ENCODE measurements around the gene CAMTA1.

DNA sequence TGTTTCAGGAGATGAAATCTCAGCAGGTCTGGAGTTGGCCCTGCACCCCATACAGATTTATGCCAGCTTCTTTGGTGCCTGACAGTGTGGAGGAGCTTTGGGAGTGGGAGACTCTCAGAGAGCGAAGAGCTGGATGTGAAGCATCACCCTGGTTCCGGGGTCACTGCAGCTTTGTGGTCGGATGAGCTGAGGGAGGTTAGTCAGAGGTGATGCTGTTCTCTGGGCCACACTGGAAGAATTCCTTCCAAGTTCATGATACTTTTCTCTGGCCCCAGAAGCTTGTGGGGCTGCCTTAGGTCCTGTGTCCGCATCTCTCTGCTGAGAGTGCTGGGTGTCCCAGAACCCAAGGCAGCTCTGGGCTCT is 467.8 kb downstream of the CAMTA1 start:
- TF ChIP-seq, protein P1, sequence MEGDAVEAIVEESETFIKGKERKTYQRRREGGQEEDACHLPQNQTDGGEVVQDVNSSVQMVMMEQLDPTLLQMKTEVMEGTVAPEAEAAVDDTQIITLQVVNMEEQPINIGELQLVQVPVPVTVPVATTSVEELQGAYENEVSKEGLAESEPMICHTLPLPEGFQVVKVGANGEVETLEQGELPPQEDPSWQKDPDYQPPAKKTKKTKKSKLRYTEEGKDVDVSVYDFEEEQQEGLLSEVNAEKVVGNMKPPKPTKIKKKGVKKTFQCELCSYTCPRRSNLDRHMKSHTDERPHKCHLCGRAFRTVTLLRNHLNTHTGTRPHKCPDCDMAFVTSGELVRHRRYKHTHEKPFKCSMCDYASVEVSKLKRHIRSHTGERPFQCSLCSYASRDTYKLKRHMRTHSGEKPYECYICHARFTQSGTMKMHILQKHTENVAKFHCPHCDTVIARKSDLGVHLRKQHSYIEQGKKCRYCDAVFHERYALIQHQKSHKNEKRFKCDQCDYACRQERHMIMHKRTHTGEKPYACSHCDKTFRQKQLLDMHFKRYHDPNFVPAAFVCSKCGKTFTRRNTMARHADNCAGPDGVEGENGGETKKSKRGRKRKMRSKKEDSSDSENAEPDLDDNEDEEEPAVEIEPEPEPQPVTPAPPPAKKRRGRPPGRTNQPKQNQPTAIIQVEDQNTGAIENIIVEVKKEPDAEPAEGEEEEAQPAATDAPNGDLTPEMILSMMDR (IDR thresholded peaks at IDR 0.05) = no peak
- TF ChIP-seq POLR2A (IDR thresholded peaks at IDR 0.05) = no peak

All from prostate gland (tissue), 2 donors.